Activated gamma-delta T cell treated with anti-CD3 and anti-CD28 coated beads, Interleukin-2, amount 50 U/mL, for 16 hours (primary cell): ENCODE data around the gene KANK2.
"Not testable (repeated sequence)": the region's sequence is repeated elsewhere in the genome, so short reads cannot be mapped to it uniquely, and the experiment has no call there.

Experiments used
- DNase-seq: peaks from one replicate; pipeline ENCODE4 v3.0.0-alpha.2; 2020; ENCODE audit warnings: low read depth

The KANK2 gene

GRCh38 chr19:11172576-11172975 is 24.8 kb downstream of the KANK2 start:
- no peak for DNase-seq

DNA sequence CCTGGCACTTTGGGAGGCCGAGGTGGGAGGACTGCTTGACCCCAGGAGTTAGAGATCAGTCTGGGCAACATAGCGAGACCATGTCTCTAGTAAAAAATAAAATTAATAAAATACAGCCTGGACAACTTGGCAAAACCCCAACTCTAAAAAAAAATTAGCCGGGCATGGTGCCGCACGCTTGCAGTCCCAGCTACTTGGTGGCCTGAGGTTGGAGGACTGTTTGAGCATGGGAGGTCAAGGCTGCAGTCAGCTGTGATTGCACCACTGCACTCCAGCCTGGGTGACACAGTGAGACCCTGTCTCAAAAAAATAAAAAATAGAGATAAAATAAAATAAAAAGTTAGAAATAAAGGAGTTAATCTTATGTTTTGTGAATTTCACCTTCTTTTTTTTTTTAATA is 26.2 kb downstream of the KANK2 start:
- DNase-seq = no peak

DNA sequence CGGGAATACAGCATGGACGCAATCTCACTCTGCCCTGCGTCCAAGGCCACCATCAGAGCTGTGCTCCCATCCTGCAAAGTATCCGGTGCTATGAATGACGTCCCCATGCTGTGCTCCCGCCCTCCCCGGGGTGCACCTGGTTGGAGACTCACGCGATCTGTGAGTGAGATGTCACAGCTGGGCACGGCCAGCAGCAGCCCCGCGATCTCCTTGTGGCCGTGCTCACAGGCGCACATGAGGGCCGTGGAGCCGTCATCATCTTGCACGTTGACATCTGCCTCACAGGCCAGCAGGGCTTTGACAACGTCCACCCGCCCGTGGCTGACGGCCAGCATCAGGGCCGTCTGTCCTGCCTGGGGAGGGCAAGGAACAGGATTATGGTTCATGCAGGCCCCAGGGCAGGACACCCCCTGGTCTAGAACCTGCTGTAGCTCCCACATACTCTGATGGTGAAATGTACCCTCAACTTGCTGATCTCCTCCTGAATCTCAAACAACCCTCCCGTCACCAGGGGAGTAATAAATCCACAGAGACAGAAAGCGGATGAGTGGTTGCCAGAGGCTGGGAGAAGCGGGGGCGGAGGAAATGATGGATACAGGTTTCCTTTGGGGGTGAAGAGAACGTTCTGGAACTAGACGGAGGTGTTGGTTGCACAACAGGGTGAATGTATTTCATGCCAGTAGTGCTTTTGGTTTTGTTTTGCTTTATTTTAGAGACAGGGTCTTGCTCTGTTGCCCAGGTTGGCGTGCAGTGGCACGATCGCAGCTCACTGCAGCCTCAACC is 27.3 kb downstream of the KANK2 start:
- DNase-seq = no peak

DNA sequence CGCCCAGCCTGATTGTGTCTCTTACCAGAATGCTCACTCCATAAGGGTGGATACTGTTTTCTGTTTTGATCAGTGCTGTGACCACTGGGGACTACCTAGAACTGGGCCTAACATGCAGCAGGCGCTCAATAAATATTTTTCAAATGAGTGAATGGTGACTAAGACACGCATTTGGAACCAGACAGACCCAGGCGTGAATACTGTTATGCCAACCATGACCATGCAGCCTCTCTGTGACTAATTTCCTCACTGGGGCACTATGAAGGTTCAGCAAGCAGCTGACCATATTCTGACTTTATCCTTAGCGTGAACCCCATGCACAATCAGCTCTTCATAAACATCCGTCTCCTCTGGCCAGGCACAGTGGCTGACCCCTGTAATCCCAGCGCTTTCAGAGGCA is 28.8 kb downstream of the KANK2 start:
- DNase-seq = no peak

DNA sequence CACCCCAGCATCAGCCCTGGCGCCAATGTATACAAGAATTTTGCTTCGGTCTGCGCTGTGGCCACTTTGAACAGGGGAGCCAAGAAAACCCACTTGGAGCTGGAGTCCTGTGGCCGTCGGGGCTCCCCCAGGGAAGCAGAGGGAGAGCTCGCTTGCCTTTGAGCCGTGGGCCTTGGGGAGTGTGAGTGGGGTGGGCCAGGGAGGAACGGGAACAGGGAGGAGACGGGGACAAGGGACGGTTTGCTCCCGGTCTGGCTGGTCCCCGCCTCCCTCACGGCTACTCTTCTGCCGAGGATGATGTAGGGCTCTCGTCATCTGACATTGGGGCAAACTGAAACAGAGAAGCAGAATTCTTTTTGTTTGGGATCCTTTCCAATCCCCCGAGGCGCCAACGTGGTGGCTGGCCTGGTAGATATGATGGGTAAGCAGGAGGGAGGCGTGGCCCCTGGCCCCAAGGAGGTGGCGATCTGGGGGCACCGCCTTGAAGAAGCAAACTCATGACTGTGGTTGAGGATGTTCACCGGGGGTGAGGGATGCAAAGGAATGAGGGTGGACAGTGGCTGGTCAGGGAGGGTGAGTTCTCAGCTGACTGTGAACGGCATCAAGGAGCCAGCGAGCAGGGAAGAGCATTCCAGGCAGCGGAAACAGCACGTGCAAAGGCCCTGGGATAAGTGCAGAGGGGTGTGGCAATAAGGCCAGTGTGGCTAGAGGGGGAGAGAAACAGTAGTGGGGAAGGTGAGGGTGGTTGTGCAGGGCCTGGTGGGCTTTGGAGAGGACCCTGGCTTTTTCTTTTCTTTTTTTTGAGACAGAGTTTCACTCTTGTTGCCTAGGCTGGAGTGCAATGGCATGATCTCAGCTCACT is 30.8 kb downstream of the KANK2 start:
- DNase-seq = no peak

DNA sequence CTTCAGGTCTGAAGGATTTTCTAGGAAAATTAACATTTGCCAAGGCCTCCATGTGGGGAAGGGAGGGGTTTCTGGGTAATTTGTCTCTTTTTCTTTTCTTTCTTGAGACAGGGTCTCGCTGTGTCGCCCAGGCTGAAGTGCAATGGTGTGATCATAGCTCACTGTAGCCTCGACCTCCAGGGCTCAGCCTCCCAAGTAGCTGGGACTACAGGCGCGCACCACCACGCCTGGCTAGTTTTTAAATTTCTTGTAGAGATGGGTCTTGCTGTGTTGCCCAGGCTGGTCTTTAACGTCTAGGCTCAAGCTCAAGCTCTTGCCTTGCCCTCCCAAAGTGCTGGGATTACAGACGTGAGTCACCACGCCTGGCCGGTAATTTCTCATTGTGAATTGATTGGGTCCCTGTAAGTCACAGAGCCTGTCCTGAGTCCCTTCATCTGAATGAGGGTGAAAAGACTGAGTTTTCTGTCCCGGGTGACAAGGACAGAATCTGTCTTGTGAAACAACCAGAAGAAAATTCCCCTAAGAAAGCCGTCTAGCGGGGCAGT is 31.8 kb downstream of the KANK2 start:
- DNase-seq = no peak

GRCh38 chr19:11164879-11165406 is 32.4 kb downstream of the KANK2 start:
- no peak for DNase-seq

DNA sequence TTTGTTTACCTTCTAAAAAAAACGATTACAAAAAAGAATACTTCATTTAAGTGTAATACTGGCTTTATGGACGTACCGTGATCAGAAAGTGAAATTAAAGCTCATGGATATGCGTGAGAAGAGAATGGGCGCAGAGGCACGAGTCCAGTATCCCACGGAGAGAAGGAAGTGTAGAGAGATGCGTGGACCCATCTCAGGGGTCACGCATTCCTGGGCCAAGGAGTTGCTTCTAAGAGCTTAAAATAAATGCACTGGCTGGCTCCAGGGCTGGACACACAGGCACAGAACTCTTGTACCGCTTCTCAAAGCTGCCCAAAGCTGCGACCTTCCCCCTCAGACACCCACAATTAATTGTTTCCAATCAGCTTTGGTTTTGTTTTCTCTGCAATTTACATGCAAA is 33.0 kb downstream of the KANK2 start:
- no peak for DNase-seq

DNA sequence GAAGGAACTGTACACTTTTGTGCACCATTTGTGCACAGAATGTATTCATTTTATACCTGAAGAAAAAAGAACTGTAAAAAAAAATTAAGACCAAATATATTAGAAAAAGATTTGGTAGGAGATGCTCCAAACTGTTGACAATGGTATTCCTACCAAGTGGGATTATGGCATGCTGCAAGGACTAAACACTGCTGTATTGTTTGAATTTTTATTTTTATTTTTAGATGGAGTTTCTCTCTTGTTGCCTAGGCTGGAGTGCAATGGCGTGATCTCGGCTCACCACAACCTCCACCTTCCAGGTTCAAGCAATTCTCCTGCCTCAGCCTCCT is 36.9 kb downstream of the KANK2 start:
- not testable (repeated sequence) for DNase-seq

DNA sequence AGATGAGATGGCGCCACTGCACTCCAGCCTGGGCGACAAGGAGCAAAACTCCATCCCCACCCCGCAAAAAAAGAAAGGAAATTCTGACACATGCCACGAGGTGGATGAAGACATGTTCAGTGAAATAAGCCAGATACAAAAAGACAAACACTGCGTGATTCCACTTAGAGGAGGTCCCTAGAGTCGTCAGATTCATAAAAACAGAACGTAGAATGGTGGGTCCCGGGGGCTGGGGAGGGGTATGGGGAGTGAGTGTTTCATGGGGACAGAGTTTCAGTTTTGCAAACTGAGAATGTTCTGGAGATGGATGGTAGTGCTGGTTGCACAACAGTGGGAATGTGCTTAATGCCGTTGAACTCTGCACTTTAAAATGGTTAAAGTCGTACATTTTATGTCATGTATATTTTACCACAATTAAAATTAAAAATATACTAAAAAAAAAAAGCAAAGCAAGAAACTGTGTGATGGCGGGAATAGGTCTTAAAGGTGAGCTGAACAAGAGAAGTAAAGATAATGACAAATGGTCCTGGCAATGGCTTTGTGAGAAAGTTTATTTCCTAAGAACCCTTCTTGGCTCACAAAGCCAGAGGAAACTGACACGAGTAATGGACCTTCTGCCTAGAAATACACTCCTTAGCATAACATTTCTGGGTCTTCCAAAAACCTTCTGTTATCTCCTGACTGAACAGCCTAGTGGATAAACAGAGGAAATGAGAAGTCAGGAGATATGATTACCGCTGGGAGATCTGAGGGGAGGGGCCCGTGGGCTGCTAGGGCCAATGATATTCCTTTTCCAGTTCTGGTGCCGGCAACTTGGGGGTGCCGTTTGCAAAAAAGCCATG is 37.5 kb downstream of the KANK2 start:
- DNase-seq = no peak

GRCh38 chr19:11155373-11156120 is 41.8 kb downstream of the KANK2 start, which contains the start of gene SPC24:
TSS of gene SPC24 (minus strand) at chr19:11155782. CDS start at chr19:11155776, 6 bp downstream.
- peak; percentile 89 for DNase-seq

- no peak for DNase-seq
Measured at GRCh38 chr19:11154683-11155047, 42.7 kb downstream of the KANK2 start.

- DNase-seq = no peak
Measured at GRCh38 chr19:11152318-11153062, 44.9 kb downstream of the KANK2 start.

GRCh38 chr19:11151181-11151580 is 46.2 kb downstream of the KANK2 start:
- no peak for DNase-seq

GRCh38 chr19:11148001-11148400 is 49.3 kb downstream of the KANK2 start:
- DNase-seq = no peak

DNA sequence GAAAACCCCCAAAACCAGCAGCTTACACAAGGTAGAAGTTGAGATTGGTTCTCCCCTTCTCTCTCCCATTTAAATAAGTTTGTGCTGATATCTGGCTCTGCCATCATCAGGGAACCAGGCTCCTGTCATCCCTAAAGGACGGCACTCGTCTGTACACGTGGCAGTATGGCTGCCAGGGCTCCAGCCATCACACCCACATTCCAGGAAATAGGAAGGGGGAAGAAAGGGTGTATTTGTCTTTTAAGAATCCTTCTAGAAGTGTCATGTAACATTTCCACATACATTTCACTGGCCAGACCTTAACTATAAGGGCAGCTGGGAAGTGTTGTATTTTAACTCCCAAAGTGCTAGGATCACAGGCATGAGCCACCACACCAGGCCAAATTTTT is 51.8 kb downstream of the KANK2 start:
- no peak for DNase-seq

GRCh38 chr19:11142528-11143171 is 54.7 kb downstream of the KANK2 start:
- DNase-seq = no peak

GRCh38 chr19:11141937-11142527 is 55.3 kb downstream of the KANK2 start:
- DNase-seq = no peak

GRCh38 chr19:11140896-11141295 is 56.4 kb downstream of the KANK2 start:
- no peak for DNase-seq
